Prostate gland (tissue), 2 donors: Measurements from ENCODE around the gene DCDC1. TPM values are rescaled to one million over a fixed set of nuclear protein-coding genes. Genes with fewer than 3 reads are reported as not detected.

ENCODE experiments used
- DNase-seq: peaks from one replicate; pipeline ENCODE4 v3.0.0-alpha.2; 2019; ENCODE audit warnings: low spot score
- H3K27ac ChIP-seq, 2 donors: fragments of 200-600 bp; sonication (generic); 2 replicates each; pipeline ENCODE4 v1.5.1; 2017 to 2019
- H3K27me3 ChIP-seq: fragments of 200-600 bp; sonication (generic); replicated peaks from 2 replicates; pipeline ENCODE4 v1.5.1; 2019; ENCODE audit not compliant: insufficient read depth
- H3K36me3 ChIP-seq, 2 donors: fragments of 200-600 bp; sonication (generic); 1 replicate in 1 of 2; 2 replicates in 1 of 2; pipeline versions ENCODE4 v1.5.1 to v1.8.1; 2017 to 2019
- H3K4me1 ChIP-seq: fragments of 200-600 bp; sonication (generic); replicated peaks from 2 replicates; pipeline ENCODE4 v1.5.1; 2019
- H3K4me3 ChIP-seq, 2 donors: fragments of 200-600 bp; sonication (generic); 2 replicates each; pipeline ENCODE4 v1.5.1; 2017 to 2019
- H3K9me3 ChIP-seq: fragments of 200-600 bp; sonication (generic); 2 replicates; pipeline ENCODE4 v1.5.1; 2017
- CTCF ChIP-seq, 4 experiments: fragments of 200-600 bp in 2 of 4; fragments of 450-650 bp in 2 of 4; sonication (generic) in 2 of 4; IDR thresholded peaks; 1 replicate in 3 of 4; 2 replicates in 1 of 4; pipeline ENCODE4 v1.5.1; 2016 to 2019; ENCODE audit warnings: antibody characterized with exemption in 4 of 4, mild to moderate bottlenecking in 2 of 4, moderate library complexity in 2 of 4
- POLR2A ChIP-seq: fragments of 450-650 bp; IDR thresholded peaks from one replicate; pipeline ENCODE4 v1.6.1; 2016; ENCODE audit warnings: antibody characterized with exemption, mild to moderate bottlenecking
- POLR2AphosphoS5 ChIP-seq: sonication (generic); formaldehyde crosslinking; IDR thresholded peaks from one replicate; pipeline ENCODE4 v1.6.1; 2017; ENCODE audit warnings: antibody characterized with exemption
- WGBS: methylation state at CpG from one replicate; pipeline ENCODE4 v1.1.5; 2018; 5-methylcytosine and 5-hydroxymethylcytosine counted together
- intact Hi-C: fragments of 100-400 bp; cut with DNase I; formaldehyde crosslinking; loops from one replicate; pipeline ENCODE4 v1.14.2; 2022
- total RNA-seq, 2 donors: library from RNA; depleted of rRNA; stranded (reverse); fragments of >200 nt; gene quantifications; one replicate each; pipeline ENCODE4 v1.1.0, GENCODE V29; 2016

DCDC1 gene
- total RNA-seq, 2 donors from 2014 or later, result 0.36 to 2.5 TPM

DNA sequence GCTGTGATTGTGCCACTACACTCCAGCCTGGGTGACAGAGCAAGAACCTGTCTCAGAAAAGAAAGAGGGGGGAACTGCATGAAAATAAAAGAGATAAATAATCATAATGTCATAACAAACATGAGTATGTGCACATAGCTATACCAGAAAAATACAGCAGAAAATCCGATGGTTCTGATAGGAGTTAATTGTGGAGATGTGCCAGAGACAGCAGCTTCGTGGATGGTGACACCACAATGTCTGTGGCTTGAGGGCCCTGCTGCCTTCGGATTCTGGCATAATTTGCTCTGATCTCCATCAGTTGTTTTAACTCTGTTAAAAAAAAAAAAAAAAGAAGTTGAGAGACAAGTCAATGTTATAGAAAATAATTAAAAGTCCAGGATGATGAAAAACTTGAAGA lies 491.1 kb downstream of the DCDC1 start:
- no peaks in the 10 kb centered on the region for H3K9me3 ChIP-seq
- DNase-seq, result no peak
- no peaks in the 10 kb centered on the region for H3K27me3 ChIP-seq
- no peak overlapping the region for H3K4me3 ChIP-seq
- no peak overlapping the region for H3K27ac ChIP-seq
- TF ChIP-seq POLR2A (no peak), CTCF (IDR thresholded peaks at IDR 0.05) (no peak), POLR2AphosphoS5 (no peak)
- H3K4me1 ChIP-seq, result no peaks in the 10 kb centered on the region
- no peaks in the 10 kb centered on the region for H3K36me3 ChIP-seq
- intact Hi-C loops, result no loop called here
- 78% methylated on average over 3 of the region's 3 CpGs for WGBS

GRCh38 chr11:30876663-30877396 lies 492.7 kb downstream of the DCDC1 start:
- WGBS, result 33% methylated on average over 2 of the region's 2 CpGs
- intact Hi-C loops, result no loop called here

DNA sequence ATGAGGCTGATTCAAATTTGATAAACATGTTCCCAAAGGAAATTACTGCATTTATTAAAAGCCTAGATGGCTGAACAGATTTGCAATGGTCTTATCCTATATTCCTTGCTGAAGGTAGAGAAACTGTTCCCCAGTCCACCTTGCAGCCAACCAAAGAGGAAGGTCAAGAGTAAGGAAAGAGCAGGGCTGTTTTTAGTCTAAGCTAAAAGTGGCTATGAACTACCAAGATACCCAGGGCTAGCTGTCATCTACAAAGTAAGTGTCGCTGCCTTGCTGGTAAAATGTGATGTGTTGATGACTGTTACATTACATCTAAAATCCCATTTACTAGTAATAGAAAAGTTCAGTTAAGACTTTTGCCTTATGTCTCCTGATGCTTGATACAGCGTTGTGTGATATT lies 493.3 kb downstream of the DCDC1 start:
- no peak overlapping the region for H3K4me3 ChIP-seq
- no peaks in the 10 kb centered on the region for H3K4me1 ChIP-seq
- H3K27ac ChIP-seq, result no peak overlapping the region
- DNase-seq, result no peak
- intact Hi-C loops, result no loop called here
- H3K27me3 ChIP-seq, result no peaks in the 10 kb centered on the region
- no peaks in the 10 kb centered on the region for H3K36me3 ChIP-seq
- WGBS, result 94% methylated on average over 2 of the region's 2 CpGs
- H3K9me3 ChIP-seq, result no peaks in the 10 kb centered on the region
- TF ChIP-seq POLR2A (no peak), POLR2AphosphoS5 (no peak), CTCF (IDR thresholded peaks at IDR 0.05) (no peak)

More at GRCh38 chr11:30876663-30877396, 492.7 kb downstream of the DCDC1 start:
- no peak for TF ChIP-seq CTCF (IDR thresholded peaks at IDR 0.05)
- TF ChIP-seq POLR2A, result no peak
- TF ChIP-seq POLR2AphosphoS5, result no peak
- Histone ChIP-seq H3K27ac (no peak overlapping the region), H3K9me3 (no peaks in the 10 kb centered on the region), H3K4me1 (no peaks in the 10 kb centered on the region), H3K27me3 (no peaks in the 10 kb centered on the region), H3K36me3 (no peaks in the 10 kb centered on the region), H3K4me3 (no peak overlapping the region)
- DNase-seq, result no peak

- H3K9me3 ChIP-seq, result no peaks in the 10 kb centered on the region
Observed at GRCh38 chr11:30875806-30876205, 493.7 kb downstream of the DCDC1 start.

More at GRCh38 chr11:30875806-30876205, 493.7 kb downstream of the DCDC1 start:
- no peak for DNase-seq
- Histone ChIP-seq H3K4me3 (no peak overlapping the region), H3K27ac (no peak overlapping the region), H3K4me1 (no peaks in the 10 kb centered on the region), H3K36me3 (no peaks in the 10 kb centered on the region), H3K27me3 (no peaks in the 10 kb centered on the region)
- no peak for TF ChIP-seq POLR2A
- TF ChIP-seq CTCF (IDR thresholded peaks at IDR 0.05), result no peak
- TF ChIP-seq POLR2AphosphoS5, result no peak
- intact Hi-C loops, result no loop called here
- 92% methylated on average over 2 of the region's 2 CpGs for WGBS
